ENCODE results near the gene LINC00305.

LINC00305 gene

GRCh38 chr18:64118406-64118805 is 30.5 kb downstream of the LINC00305 start:
- no peak overlapping the region for H3K27ac ChIP-seq

GRCh38 chr18:64116571-64117175 is 32.2 kb downstream of the LINC00305 start:
- H3K27ac ChIP-seq: no peak overlapping the region
- no peak for TF ChIP-seq CTCF (conservative IDR thresholded peaks at IDR 0.05)

More at GRCh38 chr18:64118406-64118805, 30.5 kb downstream of the LINC00305 start:
- TF ChIP-seq CTCF (conservative IDR thresholded peaks at IDR 0.05): no peak

- TF ChIP-seq CTCF (conservative IDR thresholded peaks at IDR 0.05): no peak
- no peak overlapping the region for H3K27ac ChIP-seq
Observed at GRCh38 chr18:64115881-64116280, 33.0 kb downstream of the LINC00305 start.

- H3K27ac ChIP-seq: no peak overlapping the region
- TF ChIP-seq CTCF (conservative IDR thresholded peaks at IDR 0.05): no peak
Observed at GRCh38 chr18:64111950-64112349, 36.9 kb downstream of the LINC00305 start.

- H3K27ac ChIP-seq: no peak overlapping the region
- no peak for TF ChIP-seq CTCF (conservative IDR thresholded peaks at IDR 0.05)
Observed at GRCh38 chr18:64110692-64111480, 38.0 kb downstream of the LINC00305 start.

- no peak overlapping the region for H3K27ac ChIP-seq
- peak; percentile 66 for TF ChIP-seq CTCF (conservative IDR thresholded peaks at IDR 0.05)
Observed at GRCh38 chr18:64103986-64104385, 44.9 kb downstream of the LINC00305 start.

- no peak overlapping the region for H3K27ac ChIP-seq
- no peak for TF ChIP-seq CTCF (conservative IDR thresholded peaks at IDR 0.05)
Observed at GRCh38 chr18:64100116-64100922, 48.6 kb downstream of the LINC00305 start.
